B cell (primary cell): Measurements from ENCODE around the gene CLP1. TPM values are rescaled to one million over a fixed set of nuclear protein-coding genes. Genes with fewer than 3 reads are reported as not detected.
"Not testable (repeated sequence)": the region's sequence is repeated elsewhere in the genome, so short reads cannot be mapped to it uniquely, and the experiment has no call there.

ENCODE experiments used
- ATAC-seq: fragments of 200-7000 bp; cut with Tn5 transposase; one replicate; pipeline ENCODE4 v1.10.0; 2021; ENCODE audit warnings: low read depth, mild to moderate bottlenecking, moderate number of reproducible peaks, moderate library complexity
- CTCF ChIA-PET: fragments of 350-600 bp; sonication (Branson Sonifier 250); formaldehyde crosslinking; loops from one replicate; lab custom pipeline; 2021; ENCODE audit warnings: antibody characterized with exemption, inconsistent platforms; lab: Charles Lee
- POLR2A ChIA-PET: fragments of 350-600 bp; sonication (Branson Sonifier 250); formaldehyde crosslinking; loops from one replicate; lab custom pipeline; 2021; ENCODE audit warnings: antibody characterized with exemption; lab: Charles Lee
- DNase-seq: peaks from one replicate; pipeline ENCODE4 v3.0.0; 2013
- H2AFZ ChIP-seq: 2 replicates; pipeline ENCODE4 v1.6.1; 2012; ENCODE audit warnings: mild to moderate bottlenecking, low read depth, low read length; ENCODE audit not compliant: insufficient read depth, poor library complexity, severe bottlenecking
- H3K27ac ChIP-seq, 2 donors: 1 replicate in 1 of 2; 2 replicates in 1 of 2; pipeline ENCODE4 v1.5.1; 2012 to 2013; ENCODE audit warnings: low read length in 2 of 2, mild to moderate bottlenecking in 2 of 2, moderate library complexity in 1 of 2
- H3K27me3 ChIP-seq, 4 experiments: fragments of 200-600 bp in 1 of 4; sonication (generic) in 1 of 4; replicated peaks in 1 of 4; 1 replicate in 2 of 4; 2 replicates in 2 of 4; pipeline versions ENCODE4 v1.6.1 to v1.7.0; 2013 to 2016; ENCODE audit warnings: low read length in 3 of 4, mild to moderate bottlenecking in 2 of 4, mixed read lengths in 1 of 4, moderate library complexity in 1 of 4; ENCODE audit not compliant: insufficient read depth in 4 of 4, control insufficient read depth in 3 of 4; ENCODE audit errors: control extremely low read depth in 1 of 4
- H3K36me3 ChIP-seq, 2 experiments: replicated peaks in 1 of 2; 1 replicate in 1 of 2; 2 replicates in 1 of 2; pipeline versions ENCODE4 v1.6.1 to v1.7.1; 2013; ENCODE audit warnings: low read length in 1 of 2; ENCODE audit not compliant: insufficient read depth in 2 of 2, control insufficient read depth in 1 of 2; ENCODE audit errors: control extremely low read depth in 1 of 2, extremely low read depth in 1 of 2
- H3K4me1 ChIP-seq, 2 donors: fragments of 200-600 bp in 1 of 2; sonication (generic) in 1 of 2; 1 replicate in 1 of 2; 2 replicates in 1 of 2; pipeline versions ENCODE4 v1.5.1 to v1.6.1; 2013 to 2017; ENCODE audit warnings: low read length in 2 of 2; ENCODE audit not compliant: control insufficient read depth in 2 of 2, insufficient read depth in 2 of 2
- H3K4me2 ChIP-seq: replicated peaks from 2 replicates; pipeline ENCODE3; 2012; ENCODE audit warnings: mild to moderate bottlenecking, low read depth, low read length; ENCODE audit not compliant: poor library complexity, severe bottlenecking
- H3K4me3 ChIP-seq, 5 experiments: fragments of 200-600 bp in 1 of 5; sonication (generic) in 1 of 5; 1 replicate in 3 of 5; 2 replicates in 2 of 5; pipeline versions ENCODE4 v1.5.1 to v1.7.0; 2011 to 2016; ENCODE audit warnings: low read length in 4 of 5, mild to moderate bottlenecking in 4 of 5, low read depth in 2 of 5, control low read depth in 1 of 5, moderate library complexity in 1 of 5; ENCODE audit not compliant: insufficient read depth in 1 of 5; ENCODE audit errors: control extremely low read depth in 1 of 5, extremely low read depth in 1 of 5
- H3K79me2 ChIP-seq: fragments of 200-600 bp; sonication (generic); one replicate; pipeline ENCODE4 v1.6.0; 2016; ENCODE audit warnings: low read length; ENCODE audit not compliant: control insufficient read depth, insufficient read depth
- H3K9ac ChIP-seq: fragments of 200-600 bp; sonication (generic); 2 replicates; pipeline ENCODE4 v1.6.1; 2017; ENCODE audit warnings: mild to moderate bottlenecking, low read length, moderate library complexity
- H3K9me3 ChIP-seq, 3 donors: one replicate each; pipeline versions ENCODE4 v1.6.1 to v1.7.1; 2013; ENCODE audit warnings: low read length in 2 of 3; ENCODE audit not compliant: control insufficient read depth in 2 of 3, insufficient read depth in 1 of 3; ENCODE audit errors: control extremely low read depth in 1 of 3
- H4K20me1 ChIP-seq: 2 replicates; pipeline ENCODE4 v1.6.0; 2012; ENCODE audit warnings: mild to moderate bottlenecking, low read length; ENCODE audit not compliant: insufficient read depth, control insufficient read depth, poor library complexity, severe bottlenecking
- H3K27ac Mint-ChIP-seq: one replicate; pipeline ENCODE4 v1.8.0; 2021; ENCODE audit warnings: mixed read lengths
- H3K27me3 Mint-ChIP-seq: one replicate; pipeline ENCODE4 v1.8.0; 2021; ENCODE audit warnings: mixed read lengths
- H3K4me1 Mint-ChIP-seq: one replicate; pipeline ENCODE4 v1.8.0; 2021; ENCODE audit warnings: mixed read lengths
- H3K4me3 Mint-ChIP-seq: one replicate; pipeline ENCODE4 v1.8.0; 2021; ENCODE audit warnings: mixed read lengths
- H3K9me3 Mint-ChIP-seq: one replicate; pipeline ENCODE4 v1.8.0; 2022; ENCODE audit warnings: mixed read lengths; ENCODE audit not compliant: insufficient read depth
- CTCF ChIP-seq: fragments of 200-600 bp; IDR thresholded peaks from one replicate; pipeline ENCODE4 v1.8.0; 2022; ENCODE audit warnings: antibody characterized with exemption, mild to moderate bottlenecking
- EZH2 ChIP-seq: IDR thresholded peaks from 2 replicates; pipeline ENCODE4 v1.6.1; 2012; ENCODE audit warnings: borderline replicate concordance, low read depth, mild to moderate bottlenecking, moderate library complexity, low read length; ENCODE audit not compliant: insufficient read depth, poor library complexity, severe bottlenecking
- WGBS: methylation state at CpG from one replicate; pipeline ENCODE4 v1.1.5; 2013; ENCODE audit warnings: missing lambda C conversion rate; ENCODE audit not compliant: insufficient coverage; 5-methylcytosine and 5-hydroxymethylcytosine counted together
- intact Hi-C: fragments of 100-400 bp; cut with micrococcal nuclease; formaldehyde crosslinking; loops from one replicate; pipeline ENCODE4 v1.10.0; 2022
- polyA plus RNA-seq: library from polyadenylated mRNA; depleted of rRNA; stranded (reverse); fragments of >200 nt; gene quantifications from 2 replicates; pipeline ENCODE4 v1.2.3, GENCODE V29; 2012
- total RNA-seq, 2 donors: library from RNA; stranded (reverse); fragments of 120-200 nt in 1 of 2; gene quantifications; 1 replicate in 1 of 2; 2 replicates in 1 of 2; pipeline versions ENCODE4 v1.2.3 to v1.2.4, GENCODE V29; 2013 to 2022

CLP1 gene
- total and polyA plus RNA-seq, 2 donors (not counting 1 experiment from before 2014, with no cell fraction given): 6.0 to 15.5 TPM

GRCh38 chr11:57651408-57651807, 6.2 kb upstream of the CLP1 start:
- TF ChIP-seq CTCF: no peak
- no peak for TF ChIP-seq EZH2
- Histone ChIP-seq H3K79me2 (no peaks in the 10 kb centered on the region), H3K27me3 (peaks cover 0 to 48% (median 40%) of the 10 kb centered on the region in 4 experiments), H3K4me3 (no peak overlapping the region), H4K20me1 (no peaks in the 10 kb centered on the region), H3K4me2 (no peak overlapping the region), H3K9ac (no peak overlapping the region), H2AFZ (no peak overlapping the region), H3K27ac (no peak overlapping the region), H3K4me1 (peaks cover 36 to 37% of the 10 kb centered on the region in 2 donors), H3K36me3 (no peaks in the 10 kb centered on the region), H3K9me3 (peaks cover 0 to 9% (median 0%) of the 10 kb centered on the region in 3 donors)
- intact Hi-C loops: no loop called here
- no peak overlapping the region for H3K27ac Mint-ChIP-seq
- peaks cover 51% of the 10 kb centered on the region for H3K27me3 Mint-ChIP-seq
- peaks cover 37% of the 10 kb centered on the region for H3K4me1 Mint-ChIP-seq
- WGBS: 98% methylated on average over 6 of the region's 7 CpGs
- no peak overlapping the region for H3K4me3 Mint-ChIP-seq
- H3K9me3 Mint-ChIP-seq: no peaks in the 10 kb centered on the region
- ChIA-PET POLR2A (interaction anchor here (0.7 kb wide), 1 partner anchor 91 kb away, joined by 3 read pairs; no protein-coding TSS in a partner anchor), CTCF (interaction anchor here (0.7 to 1.7 kb wide), 2 partner anchors 10 to 83 kb away, joined by 4 to 9 read pairs; no protein-coding TSS in a partner anchor)
- ATAC-seq (no peak), DNase-seq (no peak)

DNA sequence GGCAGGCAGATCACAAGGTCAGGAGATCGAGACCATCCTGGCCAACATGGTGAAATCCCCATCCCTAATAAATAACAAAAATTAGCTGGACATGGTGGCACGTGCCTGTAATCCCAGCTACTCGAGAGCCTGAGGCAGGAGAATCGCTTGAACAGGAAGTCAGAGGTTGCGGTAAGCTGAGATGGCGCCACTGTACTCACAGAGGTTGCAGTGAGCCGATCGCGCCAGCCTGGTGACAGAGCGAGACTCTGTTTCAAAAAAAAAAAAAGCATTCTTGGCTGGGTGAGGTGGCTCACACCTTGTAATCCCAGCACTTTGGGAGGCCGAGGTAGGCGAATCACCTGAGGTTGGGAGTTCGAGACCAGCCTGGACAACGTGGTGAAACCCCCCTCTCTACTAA, 5.3 kb upstream of the CLP1 start:
- H3K27ac ChIP-seq, H3K79me2 ChIP-seq, H3K9me3 Mint-ChIP-seq, ATAC-seq, H4K20me1 ChIP-seq, H3K9ac ChIP-seq, H3K9me3 ChIP-seq, H3K4me3 Mint-ChIP-seq, intact Hi-C loops, H3K27ac Mint-ChIP-seq, DNase-seq, H3K36me3 ChIP-seq: not testable (repeated sequence)
- Histone ChIP-seq H3K27me3 (peaks cover 0 to 40% (median 31%) of the 10 kb centered on the region in 4 experiments), H3K4me1 (peaks cover 32 to 33% of the 10 kb centered on the region in 2 donors), H3K4me2 (peak overlapping the region; percentile 51), H2AFZ (peak overlapping the region; percentile 72), H3K4me3 (peak overlapping the region in 3 of 5 experiments; percentile 11 to 35 (median 33))
- POLR2A ChIA-PET: interaction anchor here (0.7 kb wide), 1 partner anchor 92 kb away, joined by 3 read pairs; no protein-coding TSS in a partner anchor
- CTCF ChIA-PET: interaction anchor here (1.7 kb wide), 1 partner anchor 11 kb away, joined by 9 read pairs; no protein-coding TSS in a partner anchor
- Mint-ChIP-seq H3K4me1 (peaks cover 33% of the 10 kb centered on the region), H3K27me3 (peaks cover 43% of the 10 kb centered on the region)
- 74% methylated on average over 8 of the region's 14 CpGs for WGBS
